Astrocyte (in vitro differentiated cells and primary cell): Measurements from ENCODE around the gene NTN1.

ENCODE experiments used
- EZH2 ChIP-seq: IDR thresholded peaks from 2 replicates; pipeline ENCODE4 v1.6.1; 2012; ENCODE audit warnings: mild to moderate bottlenecking, low read length, inconsistent platforms; ENCODE audit not compliant: insufficient read depth
- TF ChIP-seq, protein P1 (sequence below): IDR thresholded peaks from 2 replicates; pipeline ENCODE4 v1.5.1; 2011; ENCODE audit warnings: low read depth, mild to moderate bottlenecking, inconsistent platforms, low read length, moderate library complexity; ENCODE audit not compliant: insufficient read depth

DNA sequence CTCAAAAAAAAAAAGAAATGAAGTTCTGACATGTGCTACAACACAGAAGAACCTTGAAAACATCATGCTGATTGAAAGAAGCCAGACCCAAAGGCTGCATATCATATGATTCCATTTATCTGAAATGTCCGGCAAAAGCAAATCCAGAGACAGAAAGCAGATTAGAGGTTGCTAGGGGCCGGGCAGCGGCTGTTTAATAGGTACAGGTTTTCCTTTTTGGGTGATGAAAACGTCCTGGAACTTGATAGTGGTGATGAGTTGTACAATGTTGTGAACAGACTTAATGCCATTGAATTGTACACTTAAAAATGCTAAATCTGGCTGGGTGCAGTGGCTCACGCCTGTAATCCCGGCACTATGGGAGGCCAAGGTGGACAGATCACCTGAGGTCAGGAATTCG lies 166.5 kb downstream of the NTN1 start:
- TF ChIP-seq, protein P1, sequence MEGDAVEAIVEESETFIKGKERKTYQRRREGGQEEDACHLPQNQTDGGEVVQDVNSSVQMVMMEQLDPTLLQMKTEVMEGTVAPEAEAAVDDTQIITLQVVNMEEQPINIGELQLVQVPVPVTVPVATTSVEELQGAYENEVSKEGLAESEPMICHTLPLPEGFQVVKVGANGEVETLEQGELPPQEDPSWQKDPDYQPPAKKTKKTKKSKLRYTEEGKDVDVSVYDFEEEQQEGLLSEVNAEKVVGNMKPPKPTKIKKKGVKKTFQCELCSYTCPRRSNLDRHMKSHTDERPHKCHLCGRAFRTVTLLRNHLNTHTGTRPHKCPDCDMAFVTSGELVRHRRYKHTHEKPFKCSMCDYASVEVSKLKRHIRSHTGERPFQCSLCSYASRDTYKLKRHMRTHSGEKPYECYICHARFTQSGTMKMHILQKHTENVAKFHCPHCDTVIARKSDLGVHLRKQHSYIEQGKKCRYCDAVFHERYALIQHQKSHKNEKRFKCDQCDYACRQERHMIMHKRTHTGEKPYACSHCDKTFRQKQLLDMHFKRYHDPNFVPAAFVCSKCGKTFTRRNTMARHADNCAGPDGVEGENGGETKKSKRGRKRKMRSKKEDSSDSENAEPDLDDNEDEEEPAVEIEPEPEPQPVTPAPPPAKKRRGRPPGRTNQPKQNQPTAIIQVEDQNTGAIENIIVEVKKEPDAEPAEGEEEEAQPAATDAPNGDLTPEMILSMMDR: no peak
- no peak for TF ChIP-seq EZH2
